ENCODE data around the gene TLR8. TPM values are rescaled to one million over a fixed set of nuclear protein-coding genes. Genes with fewer than 3 reads are reported as not detected.

TLR8 gene
- total RNA-seq, 2 donors from 2014 or later = 0.26 TPM; not detected in 1

DNA sequence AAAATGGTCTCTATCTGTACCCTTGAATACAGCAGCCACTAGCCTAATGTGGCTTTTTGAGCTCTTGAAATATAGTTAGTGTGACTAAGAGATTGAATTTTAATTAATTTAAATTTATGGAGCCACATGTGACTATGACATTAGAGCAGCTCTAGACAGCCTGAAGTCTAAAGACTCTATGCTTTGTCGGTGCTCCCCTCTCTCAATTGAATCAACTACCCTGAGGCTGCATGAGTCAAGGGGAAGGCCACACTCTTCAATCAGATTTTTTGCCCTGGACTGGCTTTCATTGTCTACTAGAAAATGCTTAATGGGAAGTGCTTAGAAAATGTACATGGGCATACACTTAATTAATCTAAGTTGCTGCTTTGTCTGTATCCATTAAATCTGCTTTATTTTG is 27.9 kb upstream of the TLR8 start:
- WGBS, 2 donors = 78% methylated on average over 1 of the region's 1 CpG; no CpG with 5 or more reads in 1 of the 2 donors
- TF ChIP-seq POLR2A (IDR thresholded peaks at IDR 0.05) = no peak
- TF ChIP-seq, protein P1, sequence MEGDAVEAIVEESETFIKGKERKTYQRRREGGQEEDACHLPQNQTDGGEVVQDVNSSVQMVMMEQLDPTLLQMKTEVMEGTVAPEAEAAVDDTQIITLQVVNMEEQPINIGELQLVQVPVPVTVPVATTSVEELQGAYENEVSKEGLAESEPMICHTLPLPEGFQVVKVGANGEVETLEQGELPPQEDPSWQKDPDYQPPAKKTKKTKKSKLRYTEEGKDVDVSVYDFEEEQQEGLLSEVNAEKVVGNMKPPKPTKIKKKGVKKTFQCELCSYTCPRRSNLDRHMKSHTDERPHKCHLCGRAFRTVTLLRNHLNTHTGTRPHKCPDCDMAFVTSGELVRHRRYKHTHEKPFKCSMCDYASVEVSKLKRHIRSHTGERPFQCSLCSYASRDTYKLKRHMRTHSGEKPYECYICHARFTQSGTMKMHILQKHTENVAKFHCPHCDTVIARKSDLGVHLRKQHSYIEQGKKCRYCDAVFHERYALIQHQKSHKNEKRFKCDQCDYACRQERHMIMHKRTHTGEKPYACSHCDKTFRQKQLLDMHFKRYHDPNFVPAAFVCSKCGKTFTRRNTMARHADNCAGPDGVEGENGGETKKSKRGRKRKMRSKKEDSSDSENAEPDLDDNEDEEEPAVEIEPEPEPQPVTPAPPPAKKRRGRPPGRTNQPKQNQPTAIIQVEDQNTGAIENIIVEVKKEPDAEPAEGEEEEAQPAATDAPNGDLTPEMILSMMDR (IDR thresholded peaks at IDR 0.05) = no peak

DNA sequence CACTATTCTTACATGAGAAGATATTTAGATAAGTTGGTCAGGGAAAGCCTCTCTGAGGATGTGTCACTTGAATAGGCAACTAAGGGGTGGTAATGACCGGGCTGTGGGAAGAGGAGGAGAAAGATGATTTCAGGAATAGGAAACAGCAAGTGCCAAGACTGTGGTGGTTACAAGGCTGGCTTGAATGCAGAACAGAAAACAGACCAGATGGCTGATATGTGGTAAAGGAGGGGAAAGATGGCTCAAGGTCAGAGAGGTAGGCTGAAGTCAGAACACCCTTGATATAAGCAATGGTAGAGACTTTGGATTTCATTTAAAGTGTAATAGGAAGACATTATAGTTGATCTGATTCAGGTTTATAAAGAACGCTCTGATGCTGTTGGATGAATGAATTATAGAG is 24.5 kb upstream of the TLR8 start:
- no peak for ATAC-seq
- no peak overlapping the region for H3K4me3 ChIP-seq
- no peak overlapping the region for H3K27ac ChIP-seq
- DNase-seq = no peak
- H3K36me3 ChIP-seq (replicated peaks in 1 of 2; ENCODE audit: insufficient read depth in 1 of 2, low read depth in 2 of 2) = no peaks in the 10 kb centered on the region
- H3K9me3 ChIP-seq = no peaks in the 10 kb centered on the region
- WGBS, 2 donors = 83 to 90% methylated on average over 2 of the region's 2 CpGs
- TF ChIP-seq, protein P1 (IDR thresholded peaks at IDR 0.05) = no peak
- TF ChIP-seq POLR2A (IDR thresholded peaks at IDR 0.05) = no peak
- intact Hi-C loops (cut with DNase I) = no loop called here
- no peaks in the 10 kb centered on the region for H3K27me3 ChIP-seq
- no peaks in the 10 kb centered on the region for H3K4me1 ChIP-seq

More for the DNA sequence above, 27.9 kb upstream of the TLR8 start:
- Histone ChIP-seq H3K27ac (no peak overlapping the region), H3K4me1 (no peaks in the 10 kb centered on the region), H3K9me3 (no peaks in the 10 kb centered on the region), H3K27me3 (no peaks in the 10 kb centered on the region), H3K36me3 (replicated peaks in 1 of 2; ENCODE audit: insufficient read depth in 1 of 2, low read depth in 2 of 2) (no peaks in the 10 kb centered on the region), H3K4me3 (no peak overlapping the region)
- intact Hi-C loops (cut with DNase I) = no loop called here
- ATAC-seq (no peak), DNase-seq (no peak)

DNA sequence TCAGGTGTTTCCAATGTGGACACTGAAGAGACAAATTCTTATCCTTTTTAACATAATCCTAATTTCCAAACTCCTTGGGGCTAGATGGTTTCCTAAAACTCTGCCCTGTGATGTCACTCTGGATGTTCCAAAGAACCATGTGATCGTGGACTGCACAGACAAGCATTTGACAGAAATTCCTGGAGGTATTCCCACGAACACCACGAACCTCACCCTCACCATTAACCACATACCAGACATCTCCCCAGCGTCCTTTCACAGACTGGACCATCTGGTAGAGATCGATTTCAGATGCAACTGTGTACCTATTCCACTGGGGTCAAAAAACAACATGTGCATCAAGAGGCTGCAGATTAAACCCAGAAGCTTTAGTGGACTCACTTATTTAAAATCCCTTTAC is 20.9 kb upstream of the TLR8 start:
- TF ChIP-seq POLR2A (IDR thresholded peaks at IDR 0.05) = no peak
- TF ChIP-seq, protein P1 (IDR thresholded peaks at IDR 0.05) = no peak
- intact Hi-C loops (cut with DNase I) = no loop called here

DNA sequence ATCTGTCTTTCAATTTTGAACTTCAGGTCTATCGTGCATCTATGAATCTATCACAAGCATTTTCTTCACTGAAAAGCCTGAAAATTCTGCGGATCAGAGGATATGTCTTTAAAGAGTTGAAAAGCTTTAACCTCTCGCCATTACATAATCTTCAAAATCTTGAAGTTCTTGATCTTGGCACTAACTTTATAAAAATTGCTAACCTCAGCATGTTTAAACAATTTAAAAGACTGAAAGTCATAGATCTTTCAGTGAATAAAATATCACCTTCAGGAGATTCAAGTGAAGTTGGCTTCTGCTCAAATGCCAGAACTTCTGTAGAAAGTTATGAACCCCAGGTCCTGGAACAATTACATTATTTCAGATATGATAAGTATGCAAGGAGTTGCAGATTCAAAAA is 19.9 kb upstream of the TLR8 start:
- H3K27ac ChIP-seq = no peak overlapping the region
- TF ChIP-seq, protein P1 (IDR thresholded peaks at IDR 0.05) = no peak
- no peak for TF ChIP-seq POLR2A (IDR thresholded peaks at IDR 0.05)
- no peaks in the 10 kb centered on the region for H3K36me3 ChIP-seq (replicated peaks in 1 of 2; ENCODE audit: insufficient read depth in 1 of 2, low read depth in 2 of 2)
- intact Hi-C loops (cut with DNase I) = no loop called here
- H3K4me3 ChIP-seq = no peak overlapping the region
- H3K9me3 ChIP-seq = no peaks in the 10 kb centered on the region
- ATAC-seq (no peak), DNase-seq (no peak)
- WGBS, 2 donors = 81 to 83% methylated on average over 3 of the region's 3 CpGs
- no peaks in the 10 kb centered on the region for H3K27me3 ChIP-seq
- no peaks in the 10 kb centered on the region for H3K4me1 ChIP-seq

More for the DNA sequence above, 20.9 kb upstream of the TLR8 start:
- no peaks in the 10 kb centered on the region for H3K36me3 ChIP-seq (replicated peaks in 1 of 2; ENCODE audit: insufficient read depth in 1 of 2, low read depth in 2 of 2)
- no peak overlapping the region for H3K27ac ChIP-seq
- ATAC-seq (no peak), DNase-seq (no peak)
- H3K27me3 ChIP-seq = no peaks in the 10 kb centered on the region
- 53 to 73% methylated on average over 5 of the region's 5 CpGs for WGBS, 2 donors
- H3K4me3 ChIP-seq = no peak overlapping the region
- H3K9me3 ChIP-seq = no peaks in the 10 kb centered on the region
- H3K4me1 ChIP-seq = no peaks in the 10 kb centered on the region

DNA sequence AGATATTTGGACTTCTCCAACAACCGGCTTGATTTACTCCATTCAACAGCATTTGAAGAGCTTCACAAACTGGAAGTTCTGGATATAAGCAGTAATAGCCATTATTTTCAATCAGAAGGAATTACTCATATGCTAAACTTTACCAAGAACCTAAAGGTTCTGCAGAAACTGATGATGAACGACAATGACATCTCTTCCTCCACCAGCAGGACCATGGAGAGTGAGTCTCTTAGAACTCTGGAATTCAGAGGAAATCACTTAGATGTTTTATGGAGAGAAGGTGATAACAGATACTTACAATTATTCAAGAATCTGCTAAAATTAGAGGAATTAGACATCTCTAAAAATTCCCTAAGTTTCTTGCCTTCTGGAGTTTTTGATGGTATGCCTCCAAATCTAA is 19.3 kb upstream of the TLR8 start:
- H3K4me3 ChIP-seq = no peak overlapping the region
- no peaks in the 10 kb centered on the region for H3K4me1 ChIP-seq
- no peak for TF ChIP-seq POLR2A (IDR thresholded peaks at IDR 0.05)
- TF ChIP-seq, protein P1 (IDR thresholded peaks at IDR 0.05) = no peak
- H3K27ac ChIP-seq = no peak overlapping the region
- H3K9me3 ChIP-seq = no peaks in the 10 kb centered on the region
- no peaks in the 10 kb centered on the region for H3K27me3 ChIP-seq
- no peaks in the 10 kb centered on the region for H3K36me3 ChIP-seq (replicated peaks in 1 of 2; ENCODE audit: insufficient read depth in 1 of 2, low read depth in 2 of 2)
- ATAC-seq = no peak
- no peak for DNase-seq
- intact Hi-C loops (cut with DNase I) = no loop called here
- 78 to 81% methylated on average over 2 of the region's 2 CpGs for WGBS, 2 donors

All from body of pancreas (tissue), 4 donors.